Spinal cord (tissue), 10 donors: ENCODE measurements around the gene PRR7. TPM values are rescaled to one million over a fixed set of nuclear protein-coding genes. Genes with fewer than 3 reads are reported as not detected.

Experiments used
- DNase-seq, 6 donors: peaks; one replicate each; pipeline versions ENCODE4 v3.0.0 to v3.0.0-alpha.2; 2013 to 2015; ENCODE audit warnings: low spot score in 6 of 6, low read depth in 4 of 6
- H3K27ac ChIP-seq: one replicate; pipeline ENCODE4 v1.5.1; 2013; ENCODE audit warnings: low read depth, low read length, control low read depth
- H3K27me3 ChIP-seq: one replicate; pipeline ENCODE4 v1.6.1; 2013; ENCODE audit warnings: low read length; ENCODE audit not compliant: control insufficient read depth, insufficient read depth
- H3K36me3 ChIP-seq: one replicate; pipeline ENCODE4 v1.6.1; 2013; ENCODE audit warnings: low read length; ENCODE audit not compliant: control insufficient read depth, insufficient read depth
- H3K4me1 ChIP-seq: one replicate; pipeline ENCODE4 v1.6.1; 2013; ENCODE audit warnings: low read length; ENCODE audit not compliant: control insufficient read depth, insufficient read depth
- H3K4me3 ChIP-seq: one replicate; pipeline ENCODE4 v1.5.1; 2013; ENCODE audit warnings: low read depth, low read length, control low read depth
- H3K9me3 ChIP-seq: one replicate; pipeline ENCODE4 v1.6.1; 2013; ENCODE audit warnings: low read length; ENCODE audit not compliant: control insufficient read depth, insufficient read depth
- WGBS: methylation state at CpG from one replicate; pipeline ENCODE4 v1.1.5; 2013; ENCODE audit warnings: missing lambda C conversion rate; ENCODE audit not compliant: insufficient coverage; 5-methylcytosine and 5-hydroxymethylcytosine counted together
- polyA plus RNA-seq, 2 donors: library from polyadenylated mRNA; unstranded; fragments of 120-200 nt; gene quantifications; one replicate each; pipeline ENCODE4 v1.2.1, GENCODE V29; 2013; ENCODE audit not compliant: insufficient read length in 2 of 2
- total RNA-seq, 2 donors: library from RNA; depleted of rRNA in 1 of 2; stranded (reverse); fragments of 120-200 nt in 1 of 2; fragments of >200 nt in 1 of 2; gene quantifications; one replicate each; pipeline versions ENCODE4 v1.2.3 to v1.2.4, GENCODE V29; 2013 to 2014
- donor health status: healthy.

The PRR7 gene
- total and polyA plus RNA-seq, 4 donors: 4.3 to 31.7 (median 18.5) TPM

DNA sequence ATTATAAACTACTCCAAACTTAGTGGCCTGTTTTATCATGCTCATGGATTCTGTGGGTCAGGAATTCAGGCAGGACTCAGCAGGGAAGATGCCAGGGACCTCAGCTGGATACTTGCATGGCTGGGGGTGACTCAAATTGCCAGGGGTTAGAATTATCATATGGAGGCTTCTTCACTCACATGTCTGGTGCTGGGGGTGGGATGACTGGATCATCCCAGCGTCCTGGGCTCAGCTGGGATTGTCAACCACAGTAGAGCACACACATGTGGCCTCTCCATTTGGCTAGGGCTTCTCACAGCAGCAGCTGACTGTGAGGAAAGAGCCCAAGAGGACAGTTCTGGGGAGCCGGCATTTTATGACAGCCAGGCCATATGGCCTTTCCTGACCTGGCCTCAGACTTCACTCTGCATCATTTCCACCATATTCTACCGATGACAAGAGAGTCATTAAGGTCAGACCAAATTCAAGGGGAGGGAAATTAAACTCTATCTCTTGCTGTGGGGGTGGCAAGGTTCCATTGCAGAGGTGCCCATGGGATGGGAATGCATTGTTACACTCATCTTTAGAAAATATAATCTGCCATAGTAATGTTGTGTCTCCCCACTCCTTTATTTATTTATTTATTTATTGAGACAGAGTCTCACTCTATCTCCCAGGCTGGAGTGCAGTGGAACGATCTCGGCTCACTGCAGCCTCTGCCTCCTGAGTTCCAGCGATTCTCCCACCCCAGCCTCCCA is 25.4 kb upstream of the PRR7 start:
- Histone ChIP-seq H3K27me3 (no peaks in the 10 kb centered on the region), H3K4me1 (peaks cover 8% of the 10 kb centered on the region), H3K36me3 (no peaks in the 10 kb centered on the region), H3K27ac (no peak overlapping the region), H3K9me3 (no peaks in the 10 kb centered on the region), H3K4me3 (no peak overlapping the region)
- peak in 1 of 6 donors; percentile 17 for DNase-seq
- WGBS: 42% methylated on average over 1 of the region's 6 CpGs

DNA sequence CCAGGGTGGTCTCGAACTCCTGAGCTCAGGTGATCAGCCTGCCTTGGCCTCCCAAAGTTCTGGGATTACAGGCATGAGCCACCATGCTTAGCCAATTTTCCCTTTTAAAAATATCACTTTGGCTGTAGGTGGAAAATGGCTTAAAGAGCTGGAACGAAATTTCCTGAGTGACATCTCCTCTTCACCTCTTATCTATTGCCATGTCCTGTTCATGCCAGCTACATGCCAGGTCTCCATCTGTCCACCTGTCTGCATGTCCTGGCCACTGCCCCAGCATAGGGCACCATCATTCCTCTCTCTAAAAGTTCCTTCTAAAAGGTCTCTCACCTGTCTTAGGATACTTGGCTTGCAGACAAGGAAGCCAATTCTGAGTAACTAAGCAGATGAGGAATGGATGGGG is 22.9 kb upstream of the PRR7 start:
- no peak for DNase-seq
- Histone ChIP-seq H3K9me3 (no peaks in the 10 kb centered on the region), H3K4me3 (no peak overlapping the region), H3K4me1 (peaks cover 25% of the 10 kb centered on the region), H3K27me3 (no peaks in the 10 kb centered on the region), H3K36me3 (peaks cover 4% of the 10 kb centered on the region), H3K27ac (no peak overlapping the region)
- WGBS: 100% methylated on average over 1 of the region's 2 CpGs

DNA sequence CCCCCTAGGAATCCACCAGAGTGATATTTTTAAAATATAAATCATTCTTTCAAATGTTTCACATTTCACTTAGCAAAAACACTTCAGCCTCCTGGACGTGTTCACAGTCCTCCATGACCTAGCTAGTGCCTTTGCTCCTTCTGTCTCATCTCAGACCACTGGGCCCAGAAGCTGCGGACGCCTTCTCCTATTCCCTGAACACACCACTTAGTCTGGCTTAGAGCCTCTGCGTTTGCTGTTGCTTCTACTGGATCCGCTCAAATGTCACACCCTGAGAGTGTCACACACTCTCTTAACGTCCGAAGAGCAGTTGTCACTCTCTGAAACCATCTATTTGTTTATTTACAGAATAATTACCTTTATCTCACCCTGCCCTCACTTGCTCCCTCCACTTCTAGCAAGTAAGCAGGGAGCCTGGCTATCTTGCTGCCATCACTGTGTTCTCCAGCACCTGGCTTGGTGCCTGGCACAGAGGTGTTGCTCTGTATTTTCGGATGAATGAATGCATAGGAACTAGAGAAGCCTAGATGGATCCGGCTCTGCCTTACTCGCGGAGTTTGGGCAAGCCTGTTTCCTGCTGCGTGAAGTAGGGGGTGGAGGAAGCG is 21.3 kb upstream of the PRR7 start:
- no peaks in the 10 kb centered on the region for H3K27me3 ChIP-seq
- peak overlapping the region; percentile 78 for H3K4me3 ChIP-seq
- H3K36me3 ChIP-seq: peaks cover 11% of the 10 kb centered on the region
- no peaks in the 10 kb centered on the region for H3K9me3 ChIP-seq
- DNase-seq: no peak
- peaks cover 41% of the 10 kb centered on the region for H3K4me1 ChIP-seq
- WGBS: 57% methylated on average over 11 of the region's 13 CpGs
- peak overlapping the region; percentile 96 for H3K27ac ChIP-seq

DNA sequence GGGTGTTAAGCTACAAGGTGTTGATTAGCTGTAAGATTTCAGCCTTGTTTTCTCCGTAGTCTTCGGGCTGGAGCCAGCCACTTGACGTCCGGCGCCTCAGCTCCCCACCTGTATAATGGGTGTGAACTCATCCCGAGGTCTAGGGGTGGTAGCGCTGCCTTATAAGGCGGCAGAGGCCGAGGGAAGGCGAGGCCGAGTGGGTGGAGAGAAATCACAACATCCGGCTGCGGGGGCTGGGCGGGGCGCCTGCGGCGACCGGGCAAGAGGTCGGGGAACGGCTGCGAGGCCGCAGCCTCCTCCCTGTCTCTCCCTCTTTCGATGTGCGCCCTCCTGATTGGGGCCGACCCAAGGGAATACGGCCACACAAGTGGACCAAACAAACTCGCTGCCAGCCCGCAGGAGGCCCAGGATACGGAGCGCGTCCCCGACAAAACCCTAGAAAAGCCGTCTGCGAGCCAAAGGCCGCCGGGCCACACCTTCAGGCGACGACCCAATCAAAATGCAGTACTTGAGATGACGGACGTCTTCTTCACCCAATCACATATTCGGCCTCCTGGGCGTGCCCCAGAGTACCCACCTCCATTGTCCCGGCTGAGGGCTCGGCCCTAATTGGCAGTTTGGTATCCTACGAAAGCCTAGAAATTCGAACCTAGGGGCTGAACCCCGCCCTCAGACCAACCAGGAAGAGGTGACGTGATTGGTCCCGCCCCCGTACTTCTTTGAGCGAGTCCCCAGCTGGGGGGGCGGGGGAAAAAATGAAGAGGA is 20.6 kb upstream of the PRR7 start:
- Histone ChIP-seq H3K27ac (peak overlapping the region; percentile 96), H3K27me3 (no peaks in the 10 kb centered on the region), H3K9me3 (no peaks in the 10 kb centered on the region), H3K36me3 (peaks cover 18% of the 10 kb centered on the region), H3K4me3 (peak overlapping the region; percentile 78), H3K4me1 (peaks cover 41% of the 10 kb centered on the region)
- DNase-seq: peak; percentile 100
- under 1% methylated on average over 52 of the region's 52 CpGs for WGBS

DNA sequence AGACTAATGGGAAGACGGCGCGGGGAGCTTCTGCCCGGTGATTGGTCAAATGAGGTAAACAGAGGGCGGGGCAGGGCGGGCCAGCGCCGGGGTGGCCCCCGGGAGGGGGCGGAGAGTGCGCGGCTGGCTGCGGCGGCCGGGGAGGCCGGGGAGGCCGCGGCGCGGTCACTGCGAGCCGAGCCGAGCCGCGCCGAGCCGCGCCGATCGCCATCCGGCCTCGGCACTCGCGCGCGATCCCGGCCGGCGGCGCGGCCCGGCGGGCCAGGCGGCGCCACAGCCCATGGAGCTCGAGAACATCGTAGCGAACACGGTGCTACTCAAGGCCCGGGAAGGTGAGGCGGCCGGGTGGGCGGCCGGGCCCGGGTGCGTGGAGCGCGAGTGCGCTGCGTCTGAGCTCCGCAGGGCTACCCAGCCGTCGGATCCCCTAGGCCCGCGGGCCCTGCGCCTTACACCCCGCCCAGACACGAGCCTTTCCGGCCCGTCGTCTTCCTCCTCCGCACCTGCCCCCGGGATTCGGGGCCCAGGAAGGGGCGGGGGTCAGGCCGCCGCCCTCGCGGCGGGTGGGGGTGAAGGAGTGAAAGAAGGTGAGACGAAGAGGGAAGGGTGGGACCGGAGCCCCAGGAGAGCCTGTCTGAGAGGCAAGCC is 19.9 kb upstream of the PRR7 start, which contains the start of gene GRK6:
TSS of gene GRK6 (plus strand) at position 111 of the 645 bp plus-strand sequence. CDS start at position 281, 170 bp downstream.
- Histone ChIP-seq H3K27ac (peak within 1 kb of the TSS; percentile 96), H3K9me3 (no peaks in the 10 kb centered on the region), H3K4me1 (peaks cover 42% of the 10 kb centered on the region), H3K36me3 (peaks cover 25% of the 10 kb centered on the region), H3K4me3 (peak within 1 kb of the TSS; percentile 78), H3K27me3 (no peaks in the 10 kb centered on the region)
- DNase-seq: no peak
- under 1% methylated on average over 78 of the region's 82 CpGs for WGBS

DNA sequence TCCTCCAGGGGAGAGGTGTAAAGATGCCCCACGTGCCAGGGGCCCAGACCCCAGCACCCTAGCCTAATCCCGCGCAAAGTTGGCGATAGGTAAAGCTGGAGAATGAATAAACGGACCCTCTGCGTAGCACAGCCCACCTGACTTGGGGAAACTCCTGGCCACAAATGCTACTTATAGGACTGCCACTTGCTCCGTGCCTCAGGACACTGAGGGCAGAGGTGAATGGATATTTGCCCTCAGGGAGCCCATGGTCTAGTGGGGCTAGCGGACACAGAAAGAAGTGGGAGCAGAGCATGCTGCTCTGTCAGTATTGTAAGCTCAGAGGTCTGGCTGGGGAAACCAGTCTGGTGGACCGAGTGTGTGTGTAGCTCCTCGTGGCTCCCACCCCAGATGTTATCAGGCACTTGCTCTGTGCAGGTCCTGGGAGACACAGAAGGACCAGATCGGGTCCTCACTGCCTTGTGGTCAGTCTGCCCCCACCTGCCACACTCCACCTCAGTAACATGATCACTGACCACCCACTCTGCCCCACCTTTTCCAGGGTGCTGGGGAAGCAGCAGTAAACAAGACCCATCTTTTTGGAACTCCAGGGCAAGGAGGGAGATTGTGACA is 19.3 kb upstream of the PRR7 start:
- H3K4me1 ChIP-seq: peaks cover 48% of the 10 kb centered on the region
- WGBS: 12% methylated on average over 11 of the region's 11 CpGs

DNA sequence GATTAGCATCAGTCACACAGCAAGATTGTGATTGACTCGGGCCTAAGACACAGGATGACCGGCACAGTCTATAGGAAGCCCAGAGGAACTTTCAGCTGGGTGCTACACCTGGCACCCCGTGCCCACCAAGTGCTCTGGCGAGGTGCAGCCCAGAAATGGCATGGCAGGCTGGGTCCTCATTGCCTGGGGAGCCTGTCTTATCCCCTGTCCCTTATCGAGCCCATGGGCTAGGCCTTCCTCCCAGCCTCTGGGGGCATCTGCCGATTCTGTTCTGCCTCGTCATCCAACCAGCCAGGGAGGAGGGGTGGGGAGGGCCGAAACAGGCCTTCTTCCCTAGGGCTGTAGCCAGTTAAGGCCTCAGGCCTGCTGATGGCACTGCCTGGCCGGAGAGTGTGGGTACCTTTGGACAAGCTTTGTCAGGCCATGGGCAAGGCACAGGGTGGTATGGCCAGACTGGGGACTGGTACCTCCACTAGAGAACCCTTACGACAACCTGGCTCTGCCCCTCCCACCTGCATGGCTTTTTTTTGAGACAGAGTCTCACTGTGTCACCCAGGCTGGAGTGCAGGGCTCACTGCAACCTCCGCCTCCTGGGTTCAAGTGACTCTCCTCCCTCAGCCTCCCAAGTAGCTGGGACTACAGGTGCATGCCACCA is 18.6 kb upstream of the PRR7 start:
- H3K27me3 ChIP-seq: no peaks in the 10 kb centered on the region
- H3K36me3 ChIP-seq: peaks cover 38% of the 10 kb centered on the region
- 85% methylated on average over 11 of the region's 11 CpGs for WGBS
- DNase-seq: no peak
- H3K4me1 ChIP-seq: peaks cover 54% of the 10 kb centered on the region
- no peak overlapping the region for H3K27ac ChIP-seq
- H3K9me3 ChIP-seq: no peaks in the 10 kb centered on the region
- H3K4me3 ChIP-seq: no peak overlapping the region

More for the DNA sequence above, 19.3 kb upstream of the PRR7 start:
- Histone ChIP-seq H3K36me3 (peaks cover 31% of the 10 kb centered on the region), H3K4me3 (peak overlapping the region; percentile 60), H3K27ac (no peak overlapping the region), H3K27me3 (no peaks in the 10 kb centered on the region), H3K9me3 (no peaks in the 10 kb centered on the region)
- peak in 1 of 6 donors; percentile 5 for DNase-seq

DNA sequence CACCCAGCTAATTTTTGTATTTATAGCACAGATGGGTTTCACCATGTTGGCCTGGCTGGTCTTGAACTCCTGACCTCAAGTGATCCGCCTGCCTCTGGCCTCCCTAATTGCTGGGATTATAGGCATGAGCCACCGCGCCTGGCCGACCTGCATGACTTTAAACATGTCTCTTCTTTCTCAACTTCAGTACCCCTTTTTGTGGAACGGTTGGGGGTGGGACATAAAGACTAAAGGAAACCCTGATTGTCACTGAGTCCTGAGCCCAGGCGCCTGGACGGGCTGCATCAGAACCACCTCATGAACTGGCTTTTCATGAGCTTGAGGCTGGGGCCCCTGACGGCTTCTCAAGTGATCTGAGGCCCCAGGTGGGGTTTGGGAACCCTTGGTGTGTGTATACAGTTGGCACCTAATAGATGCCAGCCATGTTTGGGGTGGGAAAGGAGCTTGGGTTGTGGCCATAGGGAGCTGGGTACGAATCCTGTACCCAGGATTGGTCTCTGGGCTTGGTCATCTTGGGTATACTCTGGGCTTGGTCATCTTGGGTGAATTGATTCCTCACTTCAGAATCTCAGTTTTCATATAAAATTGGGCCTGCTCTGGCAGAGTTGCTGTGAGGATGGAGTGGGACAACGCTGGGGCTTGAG is 17.9 kb upstream of the PRR7 start:
- H3K27me3 ChIP-seq: no peaks in the 10 kb centered on the region
- peaks cover 45% of the 10 kb centered on the region for H3K36me3 ChIP-seq
- no peak for DNase-seq
- no peaks in the 10 kb centered on the region for H3K9me3 ChIP-seq
- WGBS: 91% methylated on average over 5 of the region's 10 CpGs
- H3K4me1 ChIP-seq: peaks cover 54% of the 10 kb centered on the region
- no peak overlapping the region for H3K4me3 ChIP-seq
- H3K27ac ChIP-seq: no peak overlapping the region
